Measurements from ENCODE around the gene CACNA1C. TPM values are rescaled to one million over a fixed set of nuclear protein-coding genes. Genes with fewer than 3 reads are reported as not detected.

Gene CACNA1C
- total RNA-seq, 2 experiments from 2014 or later = 0.05 to 0.08 TPM

GRCh38 chr12:2619136-2619535 lies 566.3 kb downstream of the CACNA1C start:
- ATAC-seq (ENCODE audit: poor library complexity) = no peak
- Mint-ChIP-seq H3K9me3 (no peaks in the 10 kb centered on the region), H3K4me3 (no peak overlapping the region), H3K36me3 (ENCODE audit: low read depth) (no peaks in the 10 kb centered on the region), H3K27me3 (peaks cover 31% of the 10 kb centered on the region), H3K4me1 (ENCODE audit: low read depth) (no peaks in the 10 kb centered on the region), H3K27ac (no peak overlapping the region)
- TF ChIP-seq, protein P1, sequence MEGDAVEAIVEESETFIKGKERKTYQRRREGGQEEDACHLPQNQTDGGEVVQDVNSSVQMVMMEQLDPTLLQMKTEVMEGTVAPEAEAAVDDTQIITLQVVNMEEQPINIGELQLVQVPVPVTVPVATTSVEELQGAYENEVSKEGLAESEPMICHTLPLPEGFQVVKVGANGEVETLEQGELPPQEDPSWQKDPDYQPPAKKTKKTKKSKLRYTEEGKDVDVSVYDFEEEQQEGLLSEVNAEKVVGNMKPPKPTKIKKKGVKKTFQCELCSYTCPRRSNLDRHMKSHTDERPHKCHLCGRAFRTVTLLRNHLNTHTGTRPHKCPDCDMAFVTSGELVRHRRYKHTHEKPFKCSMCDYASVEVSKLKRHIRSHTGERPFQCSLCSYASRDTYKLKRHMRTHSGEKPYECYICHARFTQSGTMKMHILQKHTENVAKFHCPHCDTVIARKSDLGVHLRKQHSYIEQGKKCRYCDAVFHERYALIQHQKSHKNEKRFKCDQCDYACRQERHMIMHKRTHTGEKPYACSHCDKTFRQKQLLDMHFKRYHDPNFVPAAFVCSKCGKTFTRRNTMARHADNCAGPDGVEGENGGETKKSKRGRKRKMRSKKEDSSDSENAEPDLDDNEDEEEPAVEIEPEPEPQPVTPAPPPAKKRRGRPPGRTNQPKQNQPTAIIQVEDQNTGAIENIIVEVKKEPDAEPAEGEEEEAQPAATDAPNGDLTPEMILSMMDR (IDR thresholded peaks at IDR 0.05) = no peak
- intact Hi-C loops (cut with DNase I, micrococcal nuclease) = no loop called here
- H3K36me3 ChIP-seq (ENCODE audit: insufficient read depth, low read length) = no peaks in the 10 kb centered on the region
- no peak overlapping the region for H3K4me3 ChIP-seq (ENCODE audit: low read length)
- POLR2A ChIA-PET = no interaction called here
- CTCF ChIA-PET = no interaction called here
- no peaks in the 10 kb centered on the region for H3K9me3 ChIP-seq (ENCODE audit: control insufficient read depth in 1 of 2, insufficient read depth in 1 of 2, low read length in 2 of 2)
- H3K27me3 ChIP-seq (ENCODE audit: control insufficient read depth in 1 of 2, insufficient read depth in 2 of 2, low read length in 2 of 2) = no peaks in the 10 kb centered on the region
- H3K4me1 ChIP-seq (ENCODE audit: insufficient read depth, low read length) = no peaks in the 10 kb centered on the region
- no peak overlapping the region for H3K27ac ChIP-seq (ENCODE audit: low read depth in 1 of 2, low read length in 2 of 2)
- no peak for DNase-seq

DNA sequence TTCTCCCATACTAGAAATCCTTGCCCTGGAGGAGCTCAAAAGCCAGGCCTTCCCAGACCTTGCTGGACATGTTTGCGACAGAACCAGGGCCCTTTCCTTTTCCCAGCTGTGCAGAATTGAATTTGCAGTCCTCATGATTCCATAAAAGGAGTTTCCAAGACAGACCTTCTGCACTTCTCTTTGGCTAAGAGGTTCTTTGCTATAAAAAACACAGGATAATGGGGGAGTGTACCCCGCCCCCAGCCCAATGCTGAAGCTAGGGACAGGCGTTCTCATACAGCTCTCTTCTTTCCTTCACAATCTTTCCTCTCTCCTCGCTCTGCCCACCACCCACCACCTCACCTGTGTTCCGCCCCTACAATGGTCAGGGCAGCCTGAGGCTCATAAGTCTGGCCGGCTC lies 569.7 kb downstream of the CACNA1C start:
- POLR2A ChIA-PET = no interaction called here
- intact Hi-C loops (cut with DNase I, micrococcal nuclease) = no loop called here
- Mint-ChIP-seq H3K4me1 (ENCODE audit: low read depth) (no peaks in the 10 kb centered on the region), H3K27me3 (peaks cover 24% of the 10 kb centered on the region), H3K4me3 (no peak overlapping the region), H3K9me3 (no peaks in the 10 kb centered on the region), H3K27ac (no peak overlapping the region), H3K36me3 (ENCODE audit: low read depth) (no peaks in the 10 kb centered on the region)
- Histone ChIP-seq H3K4me1 (ENCODE audit: insufficient read depth, low read length) (no peaks in the 10 kb centered on the region), H3K36me3 (ENCODE audit: insufficient read depth, low read length) (no peaks in the 10 kb centered on the region), H3K27me3 (ENCODE audit: control insufficient read depth in 1 of 2, insufficient read depth in 2 of 2, low read length in 2 of 2) (peaks cover 5 to 9% of the 10 kb centered on the region in 2 experiments), H3K27ac (ENCODE audit: low read depth in 1 of 2, low read length in 2 of 2) (no peak overlapping the region), H3K9me3 (ENCODE audit: control insufficient read depth in 1 of 2, insufficient read depth in 1 of 2, low read length in 2 of 2) (no peaks in the 10 kb centered on the region), H3K4me3 (ENCODE audit: low read length) (no peak overlapping the region)
- CTCF ChIA-PET = no interaction called here
- DNase-seq (no peak), ATAC-seq (ENCODE audit: poor library complexity) (no peak)
- TF ChIP-seq, protein P1 (IDR thresholded peaks at IDR 0.05) = no peak

DNA sequence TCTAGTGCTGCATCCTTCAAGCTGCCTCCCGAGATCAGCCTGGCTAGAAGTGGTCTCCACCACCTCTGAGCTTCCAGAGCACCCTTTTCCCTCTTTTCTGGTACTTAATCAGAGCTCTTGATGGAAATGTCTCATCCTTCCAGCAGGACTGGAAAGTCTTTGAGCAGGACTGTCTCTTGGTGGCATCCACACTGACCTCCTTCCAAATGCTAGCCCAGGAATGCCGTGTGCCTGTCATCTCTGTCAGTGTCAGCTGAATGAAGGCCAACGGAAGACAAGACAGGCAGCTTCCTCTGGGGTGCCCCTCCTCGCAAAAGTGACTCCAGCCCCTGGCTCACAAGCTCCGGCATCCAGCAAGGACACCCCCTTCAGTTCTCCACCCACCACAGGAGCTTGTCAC lies 570.7 kb downstream of the CACNA1C start:
- Mint-ChIP-seq H3K4me3 (no peak overlapping the region), H3K9me3 (no peaks in the 10 kb centered on the region), H3K36me3 (ENCODE audit: low read depth) (no peaks in the 10 kb centered on the region), H3K27me3 (peaks cover 34% of the 10 kb centered on the region), H3K4me1 (ENCODE audit: low read depth) (no peaks in the 10 kb centered on the region), H3K27ac (no peak overlapping the region)
- no peaks in the 10 kb centered on the region for H3K9me3 ChIP-seq (ENCODE audit: control insufficient read depth in 1 of 2, insufficient read depth in 1 of 2, low read length in 2 of 2)
- H3K27me3 ChIP-seq (ENCODE audit: control insufficient read depth in 1 of 2, insufficient read depth in 2 of 2, low read length in 2 of 2) = peaks cover 14 to 15% of the 10 kb centered on the region in 2 experiments
- ATAC-seq (ENCODE audit: poor library complexity) (no peak), DNase-seq (no peak)
- TF ChIP-seq, protein P1 (IDR thresholded peaks at IDR 0.05) = no peak
- H3K36me3 ChIP-seq (ENCODE audit: insufficient read depth, low read length) = no peaks in the 10 kb centered on the region
- ChIA-PET CTCF (no interaction called here), POLR2A (no interaction called here)
- no peak overlapping the region for H3K27ac ChIP-seq (ENCODE audit: low read depth in 1 of 2, low read length in 2 of 2)
- H3K4me3 ChIP-seq (ENCODE audit: low read length) = no peak overlapping the region
- intact Hi-C loops (cut with DNase I, micrococcal nuclease) = no loop called here
- H3K4me1 ChIP-seq (ENCODE audit: insufficient read depth, low read length) = no peaks in the 10 kb centered on the region

Data from CD4-positive, alpha-beta T cell (primary cell).